GM19023 (cell line): ENCODE measurements around the gene WDR37.
A peak's percentile ranks its signal among the peaks of the same experiment; 100 is the strongest.
"Not testable (repeated sequence)": the region's sequence is repeated elsewhere in the genome, so short reads cannot be mapped to it uniquely, and the experiment has no call there.

Source experiments
- ATAC-seq: cut with Tn5 transposase; IDR thresholded peaks from one replicate; pipeline ENCODE4 v1.9.1; 2021; ENCODE audit warnings: mild to moderate bottlenecking, moderate library complexity; ENCODE audit not compliant: unreplicated experiment

The WDR37 gene

DNA sequence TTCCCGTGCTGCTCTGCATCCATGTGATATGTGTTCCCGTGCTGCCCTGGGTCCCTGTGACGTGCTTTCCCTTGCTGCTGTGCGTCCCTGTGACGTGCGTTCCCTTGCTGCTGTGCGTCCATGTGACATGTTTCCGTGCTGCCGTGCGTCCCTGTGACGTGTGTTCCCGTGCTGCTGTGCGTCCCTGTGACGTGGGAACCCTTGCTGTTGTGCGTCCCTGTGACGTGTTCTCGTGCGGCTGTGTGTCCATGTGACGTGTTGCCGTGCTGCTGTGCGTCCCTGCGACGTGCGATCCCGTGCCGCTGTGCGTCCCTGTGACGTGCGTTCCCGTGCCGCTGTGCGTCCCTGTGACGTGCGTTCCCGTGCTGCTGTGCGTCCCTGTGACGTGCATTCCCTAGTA lies 45.8 kb downstream of the WDR37 start:
- no peak for ATAC-seq

DNA sequence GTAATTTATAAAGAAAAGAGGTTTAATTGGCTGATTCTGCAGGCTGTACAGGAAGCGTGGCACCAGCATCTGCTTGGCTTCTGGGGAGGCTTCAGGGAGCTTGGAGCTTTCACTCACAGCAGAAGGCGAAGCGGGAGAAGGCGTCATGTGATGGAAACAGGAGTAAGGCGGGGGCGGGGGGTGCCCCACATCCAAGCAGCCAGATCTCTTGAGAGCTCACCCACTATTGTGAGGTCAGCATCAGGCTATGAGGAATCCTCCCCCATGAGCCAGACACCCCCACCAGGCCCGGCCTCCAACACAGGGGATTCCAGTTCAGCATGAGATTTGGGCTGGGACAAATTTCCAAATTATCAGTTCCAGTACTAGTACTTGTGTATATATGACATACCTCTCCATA lies 46.2 kb downstream of the WDR37 start:
- no peak for ATAC-seq

DNA sequence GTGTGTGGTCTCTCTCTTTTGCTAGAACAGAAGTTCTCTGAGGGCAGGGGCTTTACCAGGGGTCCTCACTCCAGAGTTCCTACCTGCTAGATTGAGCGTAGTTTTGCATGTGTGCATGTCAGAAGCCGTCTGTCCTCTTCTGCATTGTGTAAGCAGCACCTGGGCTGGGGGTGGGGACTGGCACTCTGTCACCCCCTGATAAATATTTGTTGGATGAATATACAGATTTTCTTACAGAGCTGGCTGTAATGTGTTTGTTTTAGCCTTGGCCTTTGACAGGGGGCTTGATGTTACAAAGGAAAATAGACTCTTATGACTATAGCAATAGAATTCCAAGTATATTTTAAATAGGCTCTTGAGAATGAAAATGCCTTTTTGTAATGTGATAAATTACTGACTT lies 46.6 kb downstream of the WDR37 start:
- ATAC-seq, result no peak

GRCh38 chr10:1103551-1103950 lies 47.4 kb downstream of the WDR37 start:
- ATAC-seq, result no peak

DNA sequence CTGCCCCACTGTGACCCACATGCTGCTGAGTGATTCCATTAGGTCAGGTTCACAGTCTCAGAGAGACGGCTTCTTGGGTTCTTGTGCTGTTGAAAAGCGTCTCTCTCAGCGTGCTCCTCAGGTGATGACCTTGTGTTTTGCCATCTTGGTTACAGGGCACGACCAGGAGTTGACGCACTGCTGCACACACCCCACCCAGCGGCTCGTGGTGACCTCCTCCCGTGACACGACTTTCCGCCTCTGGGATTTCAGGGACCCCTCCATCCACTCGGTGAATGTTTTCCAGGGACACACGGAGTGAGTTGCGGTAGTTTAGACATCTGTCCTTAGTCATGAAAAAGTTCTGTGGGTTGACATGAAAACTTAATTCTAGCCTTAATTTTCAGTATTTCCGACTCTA lies 48.8 kb downstream of the WDR37 start:
- ATAC-seq, result no peak

GRCh38 chr10:1107004-1107403 lies 50.8 kb downstream of the WDR37 start:
- no peak for ATAC-seq

DNA sequence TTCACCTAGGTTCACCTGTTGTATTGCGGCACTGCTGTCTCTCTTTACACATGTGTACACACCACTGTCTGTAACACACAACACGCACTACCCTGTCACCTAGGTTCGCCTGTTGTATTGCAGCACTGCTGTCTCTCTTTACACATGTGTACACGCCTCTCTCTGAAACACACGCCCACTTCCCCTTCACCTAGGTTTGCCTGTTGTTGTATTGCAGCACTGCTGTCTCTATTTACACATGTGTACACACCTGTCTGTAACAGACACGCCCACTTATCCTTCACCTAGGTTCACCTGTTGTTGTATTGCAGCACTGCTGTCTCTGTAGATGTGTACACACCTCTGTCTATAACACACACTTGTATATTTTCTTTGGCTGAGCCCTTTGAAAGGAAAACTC lies 51.5 kb downstream of the WDR37 start:
- no peak for ATAC-seq

DNA sequence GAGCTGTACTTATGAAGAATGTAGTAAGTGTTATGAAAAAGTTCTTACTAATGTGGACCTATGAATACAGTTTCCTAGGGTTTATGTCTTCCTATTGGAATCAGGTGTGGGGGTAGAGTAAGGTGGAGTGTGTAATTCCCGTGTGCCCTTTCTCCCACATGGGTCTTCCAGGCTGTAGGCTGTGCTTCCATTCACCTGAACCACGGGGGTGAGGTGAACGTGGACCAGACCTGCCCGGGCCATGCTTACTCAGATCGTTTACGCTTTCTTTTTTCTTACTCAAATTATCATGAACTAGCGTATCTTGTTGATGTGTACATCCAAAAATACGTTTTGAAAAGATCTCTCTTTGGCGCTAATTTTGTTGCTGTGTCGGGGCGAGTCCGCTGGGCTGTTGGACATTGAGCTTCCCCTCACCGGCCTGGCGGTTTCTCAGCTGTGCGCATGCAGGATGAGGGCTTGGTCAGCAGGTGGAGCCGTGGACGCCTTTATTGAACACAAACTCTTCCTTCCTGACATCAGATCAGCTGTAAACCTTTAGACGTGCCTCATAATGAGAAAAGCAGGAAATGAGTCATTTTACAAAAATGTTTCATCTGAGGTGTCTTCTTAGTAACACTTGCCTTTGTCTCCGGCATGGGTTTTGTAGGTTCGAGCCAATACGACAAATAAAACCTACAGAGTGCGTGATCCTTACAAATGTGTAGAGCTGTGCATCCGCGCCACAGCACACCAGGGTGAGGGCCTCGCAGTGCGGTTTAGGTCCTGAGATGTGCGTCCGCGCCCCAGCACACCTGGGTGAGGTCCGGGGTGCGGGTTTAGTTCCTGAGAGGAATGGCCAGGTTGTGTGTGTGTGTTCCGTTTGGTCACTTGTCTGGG lies 53.8 kb downstream of the WDR37 start:
- peak; percentile 91 for ATAC-seq

DNA sequence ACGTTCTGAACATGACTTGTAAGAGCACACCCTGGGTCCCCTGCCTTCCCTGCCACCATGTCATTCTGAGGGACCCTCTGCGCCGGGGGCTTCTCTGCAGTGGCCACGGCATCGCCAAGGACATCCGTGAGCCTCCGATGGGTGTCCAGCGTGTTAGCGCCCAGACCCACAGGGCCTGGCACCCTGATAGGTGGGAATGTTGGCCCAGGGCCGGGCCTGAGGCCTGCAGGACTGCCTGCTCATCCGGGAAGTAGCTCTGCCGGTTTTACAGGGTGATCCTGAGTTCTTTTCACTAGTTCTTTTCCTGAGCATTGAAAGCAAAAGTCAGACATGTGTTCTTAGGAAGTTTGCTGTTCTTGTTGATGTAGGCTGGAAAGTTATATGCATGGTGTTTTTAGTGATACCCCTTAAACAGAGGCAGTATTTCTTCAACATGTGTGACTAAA lies 54.5 kb downstream of the WDR37 start:
- no peak for ATAC-seq

DNA sequence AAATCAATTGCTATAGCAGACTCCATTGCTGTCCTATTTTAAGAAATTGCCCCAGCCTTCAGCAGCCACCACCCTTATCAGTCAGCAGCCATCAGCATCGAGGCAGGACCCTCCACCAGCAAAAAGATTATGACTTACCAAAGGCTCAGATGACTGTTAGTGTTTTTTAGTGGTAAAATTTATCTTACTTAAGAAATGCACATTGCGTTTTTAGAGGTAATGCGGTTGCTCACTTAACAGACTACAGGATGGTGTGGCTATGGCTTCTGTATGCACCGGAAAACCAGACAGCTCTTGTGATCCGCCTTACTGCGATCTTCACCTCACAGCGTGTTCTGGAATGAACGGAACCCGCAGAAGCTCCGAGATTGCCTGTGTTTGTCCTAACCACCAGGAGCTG lies 58.1 kb downstream of the WDR37 start:
- ATAC-seq, result no peak

DNA sequence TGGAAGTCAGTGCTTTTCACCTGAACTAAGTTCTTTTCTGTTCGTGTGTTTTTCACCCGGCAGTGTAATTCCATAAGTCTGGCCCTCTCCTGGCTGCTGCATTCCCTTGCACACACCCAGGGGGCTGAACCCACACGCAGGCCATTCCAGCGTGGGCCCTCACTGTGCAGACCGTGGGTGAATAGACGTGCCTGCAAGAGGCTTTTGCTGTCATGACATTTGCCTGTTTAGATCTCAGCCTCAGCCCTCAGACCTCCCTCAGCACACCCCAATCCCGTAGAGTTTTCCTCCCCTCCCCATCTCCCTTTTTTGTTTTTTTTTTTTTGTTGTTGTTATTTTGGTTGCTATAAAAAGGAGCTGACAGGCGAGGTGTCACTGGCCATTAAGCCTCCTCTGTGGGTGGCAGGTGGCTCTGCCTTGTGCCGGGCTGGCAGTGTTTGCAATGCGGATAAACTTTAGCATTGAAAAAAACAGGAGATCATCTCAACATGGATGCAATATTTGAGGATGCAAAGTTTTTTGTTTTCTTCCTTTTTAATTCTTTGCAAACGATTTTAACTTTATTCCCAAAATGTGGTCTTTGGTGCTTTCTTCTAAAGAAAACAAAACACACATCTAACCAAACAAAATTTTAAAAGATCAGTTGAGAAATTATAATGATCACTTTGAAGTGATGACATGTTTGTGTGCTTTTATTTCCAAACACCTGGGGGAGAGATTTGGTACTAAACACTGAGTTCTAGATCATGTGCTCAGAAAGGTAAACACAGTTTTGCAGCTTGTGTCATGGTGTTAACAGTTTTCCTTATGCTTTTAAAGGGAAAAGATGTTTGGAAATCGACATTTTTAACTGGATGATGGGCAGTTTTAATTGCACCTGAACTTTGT lies 58.8 kb downstream of the WDR37 start:
- ATAC-seq, result no peak

DNA sequence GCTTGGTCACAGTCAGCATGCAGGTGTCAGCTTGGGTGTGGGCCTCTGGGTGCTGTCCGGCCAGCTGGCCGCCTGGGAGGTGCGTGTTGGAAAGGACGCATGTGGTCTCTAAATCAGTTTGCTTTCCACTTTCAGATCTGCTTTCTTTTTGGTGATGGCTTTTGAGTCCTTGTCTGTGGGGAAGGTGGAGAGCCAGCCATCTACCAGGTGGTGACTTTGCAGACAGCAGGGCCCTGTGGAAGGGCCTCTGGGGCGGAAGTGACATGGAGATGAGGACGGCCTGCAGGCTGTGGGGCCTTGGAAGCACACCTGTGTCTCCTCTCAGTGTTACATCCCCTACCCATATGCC lies 59.4 kb downstream of the WDR37 start:
- ATAC-seq, result no peak

DNA sequence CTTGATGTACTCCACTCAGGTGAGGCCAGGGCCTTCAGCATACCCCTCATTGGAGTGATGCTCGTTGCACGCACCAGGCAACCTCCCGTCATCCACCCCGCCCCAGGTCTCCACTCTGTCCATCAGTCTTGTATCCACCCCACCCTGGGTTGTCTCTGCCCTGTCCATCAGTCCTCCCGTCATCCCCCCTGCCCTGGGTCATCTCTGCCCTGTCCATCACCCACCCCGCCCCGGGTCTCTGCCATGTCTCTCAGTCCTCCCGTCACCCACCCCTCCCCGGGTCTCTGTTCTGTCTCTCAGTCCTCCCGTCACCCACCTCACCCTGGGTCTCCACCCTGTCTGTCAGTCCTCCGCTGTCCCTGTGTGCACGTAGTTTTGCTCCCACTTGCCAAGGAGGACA lies 59.9 kb downstream of the WDR37 start:
- ATAC-seq, result no peak

GRCh38 chr10:1116696-1117280 lies 60.6 kb downstream of the WDR37 start:
- ATAC-seq, result no peak

- no peak for ATAC-seq
Observed at GRCh38 chr10:1117651-1118050, 61.5 kb downstream of the WDR37 start.

DNA sequence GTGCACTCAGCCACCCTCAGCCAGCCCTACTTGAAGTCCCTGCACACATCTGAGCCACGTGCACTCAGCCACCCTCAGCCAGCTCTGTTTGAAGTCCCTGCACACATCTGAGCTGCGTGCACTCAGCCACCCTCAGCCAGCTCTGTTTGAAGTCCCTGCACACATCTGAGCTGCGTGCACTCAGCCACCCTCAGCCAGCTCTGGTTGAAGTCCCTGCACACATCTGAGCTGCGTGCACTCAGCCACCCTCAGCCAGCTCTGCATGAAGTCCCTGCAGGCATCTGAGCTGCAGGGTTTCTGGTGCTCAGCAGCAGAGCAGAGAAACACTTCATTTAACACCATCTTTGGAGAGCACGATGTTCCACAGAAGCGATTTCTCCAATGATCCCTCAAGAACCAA lies 62.1 kb downstream of the WDR37 start:
- ATAC-seq, result not testable (repeated sequence)

DNA sequence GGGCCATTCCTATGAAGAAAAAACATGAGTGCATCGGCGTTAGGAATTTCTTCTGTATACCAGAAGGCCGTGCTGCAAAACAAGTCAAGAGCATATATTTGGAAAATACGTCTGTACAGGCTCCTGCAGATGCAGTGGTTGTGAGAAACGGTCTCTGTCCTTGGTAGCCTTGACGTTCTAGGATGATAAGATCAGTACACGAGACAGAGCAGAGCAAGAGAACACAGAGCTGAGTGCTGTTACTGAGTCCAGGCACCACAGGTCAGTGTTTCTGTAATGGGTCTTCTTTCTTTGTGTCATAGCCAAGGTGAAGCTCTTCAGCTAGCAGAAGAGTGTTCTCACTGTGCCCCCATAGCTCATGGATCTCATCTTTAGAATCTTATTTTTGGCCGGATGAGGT lies 62.8 kb downstream of the WDR37 start:
- no peak for ATAC-seq

- ATAC-seq, result no peak
Observed at GRCh38 chr10:1119501-1119900, 63.3 kb downstream of the WDR37 start.

- ATAC-seq, result no peak
Observed at GRCh38 chr10:1120306-1120705, 64.1 kb downstream of the WDR37 start.

GRCh38 chr10:1120801-1121211 lies 64.6 kb downstream of the WDR37 start:
- ATAC-seq, result no peak

DNA sequence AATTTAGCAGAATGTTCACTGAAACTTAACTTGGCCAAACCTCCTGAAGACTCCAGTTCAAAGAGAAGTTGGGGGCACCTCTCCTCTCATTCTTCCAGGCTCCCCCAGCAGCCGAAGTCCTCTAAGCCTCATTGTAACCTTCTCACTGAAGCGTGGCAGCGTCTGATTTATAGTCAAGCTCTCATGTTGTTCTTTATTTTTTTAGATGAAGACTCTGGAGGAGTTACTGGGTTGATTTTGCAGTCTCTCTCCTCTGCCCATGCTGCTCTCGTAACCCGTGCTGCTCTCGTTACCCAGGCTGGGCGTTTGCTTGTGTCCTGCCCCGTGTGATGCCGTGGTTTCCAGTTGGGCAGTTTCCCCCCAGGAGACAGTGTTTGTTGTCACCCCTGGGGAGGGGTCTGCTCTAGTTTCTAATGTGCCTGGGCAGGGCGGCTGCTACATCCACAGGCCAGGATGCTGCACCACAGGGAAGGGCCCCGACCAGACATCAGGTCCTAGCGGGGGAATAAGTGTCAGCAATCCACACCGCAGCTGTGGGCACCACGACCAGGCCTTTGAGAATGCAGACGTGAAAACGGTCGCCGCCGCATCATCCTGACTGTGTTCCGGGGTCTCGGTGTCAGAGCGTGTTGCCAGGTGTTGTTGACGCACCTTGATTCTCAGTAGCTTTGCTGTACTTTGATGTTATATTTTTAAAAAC lies 65.2 kb downstream of the WDR37 start:
- no peak for ATAC-seq
